Activated naive CD4-positive, alpha-beta T cell (primary cell): ENCODE data around the gene SHPK.
"Not testable (repeated sequence)": the region's sequence is repeated elsewhere in the genome, so short reads cannot be mapped to it uniquely, and the experiment has no call there.

Source experiments
- DNase-seq, 4 experiments: peaks; one replicate each; lab custom pipeline; 2025; lab: John Stamatoyannopoulos, UW

The SHPK gene

DNA sequence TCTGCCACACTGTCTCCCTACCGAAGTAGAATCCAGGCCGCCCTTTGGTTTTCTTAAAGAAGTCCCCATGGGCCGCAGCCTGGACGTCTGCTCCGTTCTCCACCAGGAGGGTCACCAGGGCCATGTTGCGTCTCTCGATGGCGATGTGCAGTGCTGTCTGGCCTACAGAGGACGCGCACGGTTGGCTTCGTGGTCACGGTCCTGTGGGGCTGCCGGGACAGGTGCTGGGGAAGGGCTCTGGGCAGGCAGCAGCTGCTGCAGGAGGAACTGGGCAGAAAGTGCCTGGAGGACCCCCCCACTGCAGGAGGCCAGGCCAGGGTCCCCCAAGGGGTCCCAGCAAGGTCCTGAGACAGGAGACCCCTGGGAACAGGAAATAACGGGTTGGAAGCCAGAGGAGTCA, 45.8 kb downstream of the SHPK start:
- DNase-seq = no peak

DNA sequence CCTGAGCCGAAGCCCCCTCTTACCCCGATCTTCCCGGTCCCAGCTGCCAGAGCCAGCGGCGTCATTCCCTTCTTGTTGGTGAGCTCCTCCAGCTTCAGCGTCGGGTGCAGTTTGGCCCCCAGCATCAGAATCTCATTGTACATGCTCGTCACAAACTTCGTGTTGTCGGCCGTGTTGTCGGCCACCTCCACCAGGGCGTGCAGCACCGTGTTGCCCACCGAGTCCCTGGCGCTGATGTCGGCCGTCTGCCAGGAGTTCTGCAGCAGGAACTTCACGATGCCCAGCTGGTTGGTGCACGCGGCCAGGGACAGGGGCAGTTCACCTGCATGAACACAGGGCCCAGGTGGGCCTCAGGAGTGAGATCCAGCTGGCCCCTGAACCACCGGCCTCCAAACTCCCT, 46.3 kb downstream of the SHPK start:
- no peak for DNase-seq

DNA sequence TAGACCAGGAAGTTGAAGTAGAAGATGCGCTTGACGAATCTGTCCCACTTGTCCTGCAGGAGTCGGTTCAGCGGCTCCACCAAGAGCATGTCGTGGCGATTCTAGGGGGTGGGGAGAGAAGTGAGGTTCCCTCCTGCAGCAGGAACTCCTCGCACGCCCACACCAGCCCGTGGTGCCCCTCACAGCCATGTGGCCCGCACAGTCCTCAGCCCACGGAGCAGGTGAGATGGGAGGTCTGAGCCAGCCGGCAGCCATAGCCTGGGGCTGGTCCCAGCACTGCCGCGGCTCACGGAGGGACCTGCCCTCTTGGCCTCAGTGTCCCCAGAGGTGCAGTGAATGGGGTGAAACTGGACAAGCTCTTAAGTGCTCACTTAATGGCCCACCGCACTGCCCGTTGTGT, 50.2 kb downstream of the SHPK start:
- no peak for DNase-seq

DNA sequence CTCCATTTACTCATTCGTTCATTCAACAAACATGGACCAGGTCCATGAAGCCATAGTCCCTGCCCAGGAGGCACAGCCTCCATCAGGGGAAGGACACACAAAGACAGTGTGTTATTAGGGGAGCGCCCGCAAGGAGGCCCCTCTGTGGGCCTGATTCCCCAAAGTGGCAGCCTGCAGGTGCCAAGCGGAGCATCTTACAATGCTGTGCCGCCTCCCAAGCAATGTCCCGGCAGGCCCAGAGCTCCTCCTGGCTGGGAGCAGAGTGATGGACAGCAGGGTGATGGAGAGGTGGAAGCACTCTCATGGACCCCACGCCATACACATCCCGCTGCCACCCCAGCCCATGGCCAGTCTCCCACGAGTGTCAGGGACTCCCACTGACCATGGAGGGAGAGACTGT, 52.6 kb downstream of the SHPK start:
- no peak for DNase-seq

DNA sequence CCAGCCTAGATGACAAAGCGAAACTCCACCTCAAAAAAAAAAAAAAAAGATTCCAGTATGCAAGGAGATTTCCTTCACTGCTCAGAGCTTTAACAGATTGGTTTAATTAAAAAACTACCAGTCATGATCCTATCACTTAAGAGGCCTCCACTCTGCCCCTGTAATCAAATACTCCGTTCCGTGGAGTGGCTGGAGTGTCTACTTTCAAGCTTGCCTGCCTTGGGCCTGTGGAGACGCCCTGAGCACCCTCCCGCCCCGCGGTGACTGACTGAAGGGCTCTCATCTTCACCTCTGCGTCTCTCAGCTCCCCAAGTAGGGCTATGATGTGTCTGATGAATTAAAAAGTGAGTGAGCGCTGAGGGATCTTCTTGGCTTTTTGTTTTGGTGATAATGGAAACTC, 53.1 kb downstream of the SHPK start:
- no peak for DNase-seq

DNA sequence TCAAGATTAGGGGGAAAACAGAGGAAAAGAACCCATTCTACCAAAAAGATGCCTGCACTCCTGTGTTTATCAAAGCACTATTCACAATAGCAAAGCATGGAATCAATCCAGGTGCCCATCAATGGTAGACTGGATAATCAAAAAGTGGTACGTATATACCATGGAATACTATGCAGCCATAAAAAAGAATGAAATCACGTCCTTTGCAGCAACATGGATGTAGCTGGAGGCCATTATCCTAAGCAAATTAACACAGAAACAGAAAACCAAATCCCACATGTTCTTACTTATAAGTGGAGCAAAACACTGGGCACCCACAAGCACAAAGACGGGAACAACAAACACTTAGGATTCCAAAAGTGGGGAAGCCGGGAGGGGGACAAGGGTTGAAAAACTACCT, 57.4 kb downstream of the SHPK start:
- DNase-seq = not testable (repeated sequence)

DNA sequence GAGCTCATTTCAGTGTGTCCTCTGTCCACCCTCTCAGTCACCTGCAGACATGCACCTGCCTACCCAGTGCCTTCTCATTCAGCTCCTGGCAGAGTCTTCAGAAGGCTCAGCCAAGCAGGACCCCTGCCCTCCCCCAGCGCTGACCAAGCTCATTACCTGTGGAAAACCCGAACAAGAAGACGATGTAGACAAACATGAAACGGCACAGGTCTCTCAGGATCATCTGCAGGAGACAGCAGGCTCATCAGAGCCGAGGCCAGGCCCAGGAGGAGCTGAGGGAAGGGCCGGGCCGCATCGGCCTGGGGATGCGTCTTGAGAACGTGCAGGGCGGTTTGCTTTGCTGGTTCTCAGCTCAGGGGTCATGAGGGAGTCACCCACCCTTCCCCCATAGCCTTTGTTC, 59.1 kb downstream of the SHPK start:
- DNase-seq = no peak

DNA sequence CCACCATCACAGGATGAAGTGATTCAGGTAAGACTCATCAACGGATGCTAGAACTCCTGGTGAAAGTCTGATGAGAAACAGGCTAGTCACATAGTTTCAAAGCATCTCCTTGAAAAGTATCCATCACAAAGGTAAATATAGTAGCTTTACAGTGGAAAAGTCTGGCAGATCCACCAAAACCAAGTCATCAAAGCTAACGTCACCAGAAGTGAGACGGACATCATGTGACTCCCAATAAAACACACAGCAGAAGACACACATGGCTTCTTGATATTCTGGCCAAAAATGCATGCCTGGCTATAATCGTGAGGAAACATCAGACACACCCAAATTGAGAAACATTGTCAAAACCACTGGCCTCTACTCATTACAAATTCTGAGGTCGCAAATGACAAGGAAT, 60.5 kb downstream of the SHPK start:
- DNase-seq = no peak

DNA sequence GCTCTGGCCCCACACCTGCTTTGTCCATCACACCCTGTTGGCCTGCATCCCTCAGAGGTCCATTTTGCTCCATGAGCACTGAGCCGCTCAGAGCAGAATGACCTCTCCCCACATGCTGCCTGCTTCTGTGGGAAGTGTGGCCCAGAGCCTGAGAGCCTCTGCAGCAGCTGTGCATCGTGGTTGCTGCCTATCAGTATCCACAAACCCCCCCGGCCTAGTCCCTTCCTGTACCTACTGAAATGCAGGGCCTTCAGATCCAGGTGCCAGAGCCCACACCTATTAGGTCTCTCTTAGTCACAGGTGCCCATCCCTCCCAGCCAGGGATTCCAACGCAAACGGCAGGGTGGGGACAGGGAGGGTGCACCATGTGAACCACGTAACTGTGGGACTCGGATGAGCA, 61.8 kb downstream of the SHPK start:
- no peak for DNase-seq

DNA sequence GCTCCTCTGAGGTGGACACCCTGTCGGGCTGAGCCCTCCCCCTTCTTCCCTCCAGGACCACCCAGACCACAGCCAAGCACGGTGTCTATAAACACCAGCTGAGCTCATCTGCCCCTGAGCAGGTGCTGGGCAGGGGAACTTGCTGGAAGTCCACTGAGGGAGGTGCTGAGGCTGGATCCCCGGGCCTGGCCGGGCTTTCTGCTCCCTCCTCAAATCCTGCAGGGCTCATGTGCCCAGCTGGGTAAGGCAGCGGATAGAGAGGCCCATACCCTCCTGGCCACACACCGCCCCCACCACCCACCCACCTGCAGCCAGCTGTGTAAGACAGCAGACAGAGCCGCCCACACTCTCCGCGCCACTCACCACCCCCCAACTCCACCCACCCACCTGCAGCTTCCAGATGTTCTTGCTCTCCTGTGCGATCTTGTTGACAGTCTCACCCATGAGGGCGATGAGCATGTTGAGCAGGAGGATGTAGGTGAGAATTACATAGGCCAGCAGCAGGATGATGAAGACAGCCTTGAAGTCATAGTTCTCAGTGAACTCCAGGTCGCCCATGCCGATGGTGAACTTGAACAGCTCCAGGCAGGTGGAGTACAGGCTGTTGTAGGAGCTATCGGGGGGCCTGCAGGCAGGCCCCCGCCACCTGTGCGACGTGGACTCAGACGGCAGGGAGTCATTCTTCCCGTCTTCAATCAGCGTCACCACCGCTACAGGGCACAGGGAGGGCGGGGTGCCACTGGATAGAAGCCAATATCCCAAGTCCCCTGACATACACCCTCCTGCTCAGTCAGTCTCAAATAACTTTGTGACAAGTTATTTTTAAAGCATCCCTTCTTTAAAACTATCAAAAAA, 62.6 kb downstream of the SHPK start:
- no peak for DNase-seq

DNA sequence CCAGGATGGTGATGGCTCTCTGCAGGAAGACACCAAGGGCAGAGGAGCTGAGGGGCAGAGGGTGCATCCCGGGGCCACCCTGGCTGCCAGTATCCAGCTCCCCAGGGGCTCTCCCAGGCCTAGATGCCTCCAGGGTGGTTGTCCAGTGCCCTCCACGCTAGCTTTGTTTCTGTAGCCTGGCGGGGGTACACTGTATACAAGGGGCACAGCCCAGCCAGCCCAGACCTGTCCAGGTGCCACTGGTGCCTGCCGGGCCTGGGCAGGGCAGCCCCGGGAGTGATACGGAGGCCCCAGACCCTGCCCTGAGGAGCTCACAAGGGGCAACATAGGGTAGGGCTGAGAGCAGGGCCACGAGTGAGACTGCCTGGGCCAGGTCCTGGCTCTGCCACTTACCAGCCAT, 63.8 kb downstream of the SHPK start:
- DNase-seq = no peak

DNA sequence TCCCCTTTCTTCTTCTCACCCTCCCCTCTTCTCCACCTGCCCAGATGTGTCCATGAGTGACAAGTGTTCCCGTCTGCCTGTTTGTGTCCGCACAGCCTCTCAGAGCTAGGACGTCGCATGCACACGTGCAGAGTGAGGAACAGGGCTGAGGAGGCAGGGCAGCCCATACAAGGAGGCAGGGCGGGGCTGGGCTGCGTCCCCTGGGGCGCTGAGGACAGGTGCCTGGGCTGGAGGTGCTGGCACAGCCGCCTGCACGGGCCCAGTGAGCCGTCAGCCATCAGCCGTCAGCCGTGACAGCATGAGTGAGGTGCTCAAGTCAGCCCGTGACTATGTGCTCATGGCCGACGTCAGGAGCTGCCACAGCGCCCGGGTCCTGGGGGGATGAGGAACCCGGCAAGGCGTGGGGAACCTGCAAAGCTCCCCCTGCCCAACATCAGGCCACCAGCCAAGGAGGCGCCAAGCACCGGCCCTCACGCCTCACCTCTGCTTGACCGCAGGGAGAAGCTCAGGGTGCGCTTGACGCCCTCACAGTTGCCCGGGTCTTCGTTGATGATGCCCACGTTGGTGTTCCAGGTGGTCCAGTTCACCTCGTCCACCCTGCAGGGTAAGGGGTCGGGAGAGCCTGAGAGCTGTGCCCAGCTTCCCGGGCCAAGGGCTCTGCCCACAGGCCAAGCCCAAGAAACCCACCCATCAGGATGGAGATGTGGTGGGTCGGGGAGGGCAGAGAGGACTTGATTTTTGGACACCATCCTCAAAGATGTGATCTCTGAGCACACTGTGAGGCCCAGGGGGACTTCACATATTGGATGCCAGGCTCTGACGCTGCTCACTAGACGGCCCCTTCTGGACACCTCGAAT, 64.8 kb downstream of the SHPK start:
- no peak for DNase-seq

DNA sequence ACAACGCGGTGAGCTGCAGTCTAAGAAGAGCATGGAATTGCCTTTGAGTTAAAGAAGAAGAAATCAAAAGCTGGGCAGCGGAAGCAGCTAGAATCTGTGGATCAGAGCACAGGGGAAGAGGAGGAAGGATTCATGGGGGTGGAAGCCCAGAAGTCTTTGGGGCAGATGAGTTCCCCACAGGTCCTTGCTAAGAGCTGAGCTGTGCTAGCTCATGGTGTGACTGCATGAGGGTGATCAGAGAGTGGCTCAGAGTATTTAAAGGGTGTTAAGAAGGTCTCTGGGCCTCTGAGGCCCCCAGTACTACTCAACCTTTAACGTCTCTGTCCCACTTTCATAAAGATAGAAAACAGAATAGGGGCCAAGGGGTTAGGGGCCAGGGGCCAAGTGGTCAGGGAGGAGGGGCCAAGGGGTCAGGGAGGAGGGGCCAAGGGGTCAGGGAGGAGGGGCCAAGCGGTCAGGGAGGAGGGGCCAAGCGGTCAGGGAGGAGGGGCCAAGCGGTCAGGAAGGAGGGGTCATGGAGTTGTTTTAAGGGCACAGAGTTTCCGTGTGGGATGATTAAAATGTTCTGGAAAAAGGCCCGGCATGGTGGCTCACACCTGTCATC, 66.4 kb downstream of the SHPK start:
- no peak for DNase-seq

DNA sequence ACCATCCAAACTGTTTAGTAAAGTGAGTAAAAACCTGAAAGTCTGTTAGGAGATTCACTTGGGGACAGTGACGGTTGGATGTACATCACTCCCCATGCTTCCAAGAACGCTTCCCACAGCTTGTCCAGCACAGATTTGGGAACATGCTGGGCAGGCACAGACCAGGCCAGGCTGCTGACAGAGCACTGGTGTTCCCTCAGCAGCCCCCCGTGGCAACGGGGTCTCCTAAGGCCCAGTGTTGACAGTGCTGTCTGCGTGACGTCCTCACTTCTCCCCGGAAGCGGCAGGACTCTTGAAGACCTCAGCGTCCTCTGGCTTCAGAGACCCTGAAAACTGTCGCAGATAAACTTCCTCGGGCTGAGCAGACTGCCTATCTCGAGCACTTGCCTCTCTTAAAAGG, 69.5 kb downstream of the SHPK start:
- DNase-seq = no peak

DNA sequence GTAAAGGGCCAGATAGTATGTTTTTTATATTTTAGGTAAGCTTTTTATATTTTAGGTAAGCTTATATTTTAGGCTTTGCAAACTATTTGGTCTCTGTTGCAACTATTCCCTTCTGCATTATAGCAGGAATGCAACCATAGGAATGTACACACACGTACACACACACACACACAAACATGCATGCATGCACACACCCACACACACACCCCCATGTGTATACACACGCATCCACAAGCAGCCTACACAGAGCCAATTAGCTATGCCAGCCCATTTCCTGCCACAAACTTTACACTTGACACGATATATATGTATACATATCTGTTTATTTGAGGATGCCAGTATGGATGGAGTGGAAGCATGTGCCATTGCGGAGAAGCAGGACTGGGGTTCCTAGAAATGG, 70.9 kb downstream of the SHPK start:
- no peak for DNase-seq

DNA sequence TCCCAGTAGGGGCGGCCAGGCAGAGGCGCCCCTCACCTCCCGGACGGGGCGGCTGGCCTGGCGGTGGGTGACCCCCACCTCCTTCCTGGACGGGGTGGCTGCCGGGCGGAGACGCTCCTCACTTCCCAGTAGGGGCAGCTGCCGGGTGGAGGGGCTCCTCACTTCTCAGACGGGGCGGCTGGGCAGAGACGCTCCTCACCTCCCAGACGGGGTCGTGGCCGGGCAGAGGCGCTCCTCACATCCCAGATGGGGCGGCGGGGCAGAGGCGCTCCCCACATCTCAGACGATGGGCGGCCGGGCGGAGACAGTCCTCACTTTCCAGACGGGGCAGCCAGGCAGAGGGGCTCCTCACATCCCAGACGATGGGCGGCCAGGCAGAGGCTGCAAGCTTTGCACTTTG, 71.8 kb downstream of the SHPK start:
- not testable (repeated sequence) for DNase-seq

DNA sequence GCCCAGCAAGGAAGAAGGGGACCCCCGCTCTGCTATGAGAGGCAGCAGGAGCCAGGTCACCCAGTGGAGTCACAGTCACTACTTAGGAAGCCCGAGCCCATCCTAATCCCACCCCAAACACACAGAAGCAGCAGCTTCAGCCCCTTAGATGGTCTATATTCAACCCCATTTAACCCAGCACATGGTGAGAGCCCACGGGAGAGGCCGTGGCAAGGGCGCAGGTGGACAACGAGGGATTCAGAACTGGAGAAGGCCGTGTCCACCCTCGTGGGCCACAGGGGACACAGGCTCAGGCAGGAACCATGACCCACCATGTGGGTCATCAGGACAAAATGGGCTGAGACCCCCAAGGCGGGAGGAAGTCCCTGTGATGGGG, 76.8 kb downstream of the SHPK start:
- no peak for DNase-seq

DNA sequence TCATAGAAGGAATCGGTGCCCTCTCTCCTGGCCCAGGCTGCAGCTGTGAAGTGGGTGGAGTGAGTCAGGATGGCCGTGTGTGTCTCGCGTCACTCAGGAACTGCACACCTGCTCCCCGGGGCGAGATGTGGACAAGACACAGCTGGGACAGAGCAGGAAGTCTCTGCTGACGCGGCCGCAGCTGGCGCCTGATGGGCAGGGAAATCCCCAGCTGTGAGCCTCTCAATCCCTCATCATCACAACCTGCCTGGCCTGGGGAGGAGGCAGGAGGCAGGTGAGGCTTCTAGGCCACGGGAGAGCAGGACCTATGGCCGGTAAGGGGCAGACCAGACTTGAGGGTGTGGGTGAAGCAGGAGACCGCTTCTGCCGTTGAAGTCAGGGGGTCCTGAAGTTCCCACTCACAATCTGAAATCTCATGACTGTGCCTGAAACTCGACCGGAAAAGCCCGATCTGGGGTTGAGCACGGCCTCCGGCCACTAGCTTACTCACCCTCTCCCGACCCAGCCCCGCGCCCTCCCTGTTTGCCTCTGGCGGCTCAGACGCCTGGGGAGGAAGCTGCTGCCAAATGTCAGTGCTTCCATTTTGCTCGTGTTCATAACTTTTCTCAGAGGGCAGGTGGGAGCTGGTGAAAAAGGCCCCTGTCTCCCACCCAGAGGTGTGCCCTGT, 77.3 kb downstream of the SHPK start:
- no peak for DNase-seq
